Nephron (organoid): Measurements from ENCODE around the gene BCAP29.
A peak's percentile ranks its signal among the peaks of the same experiment; 100 is the strongest.
"Not testable (repeated sequence)": the region's sequence is repeated elsewhere in the genome, so short reads cannot be mapped to it uniquely, and the experiment has no call there.

Experiments used
- H3K27ac Mint-ChIP-seq, 3 experiments: 2 replicates each; pipeline ENCODE4 v1.8.0; 2020; ENCODE audit warnings: mixed read lengths in 3 of 3, mild to moderate bottlenecking in 2 of 3, moderate library complexity in 1 of 3
- H3K27me3 Mint-ChIP-seq: 2 replicates; pipeline ENCODE4 v1.8.0; 2021; ENCODE audit warnings: low read depth, mild to moderate bottlenecking, moderate library complexity, mixed read lengths
- H3K36me3 Mint-ChIP-seq: 2 replicates; pipeline ENCODE4 v1.8.0; 2020; ENCODE audit warnings: low read depth, mixed read lengths
- H3K4me1 Mint-ChIP-seq: 2 replicates; pipeline ENCODE4 v1.8.0; 2020; ENCODE audit warnings: mixed read lengths
- H3K4me3 Mint-ChIP-seq, 3 experiments: 2 replicates each; pipeline ENCODE4 v1.8.0; 2020; ENCODE audit warnings: mild to moderate bottlenecking in 3 of 3, mixed read lengths in 3 of 3, moderate library complexity in 2 of 3
- H3K9me3 Mint-ChIP-seq: 2 replicates; pipeline ENCODE4 v1.8.0; 2020; ENCODE audit warnings: mixed read lengths
- TF ChIP-seq, protein P1 (sequence below), 3 experiments: fragments of 200-600 bp; sonication (generic); IDR thresholded peaks; one replicate each; pipeline ENCODE4 v1.5.0; 2021; ENCODE audit warnings: antibody characterized with exemption in 3 of 3; ENCODE audit not compliant: unreplicated experiment in 3 of 3

Gene BCAP29, protein sequence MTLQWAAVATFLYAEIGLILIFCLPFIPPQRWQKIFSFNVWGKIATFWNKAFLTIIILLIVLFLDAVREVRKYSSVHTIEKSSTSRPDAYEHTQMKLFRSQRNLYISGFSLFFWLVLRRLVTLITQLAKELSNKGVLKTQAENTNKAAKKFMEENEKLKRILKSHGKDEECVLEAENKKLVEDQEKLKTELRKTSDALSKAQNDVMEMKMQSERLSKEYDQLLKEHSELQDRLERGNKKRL

DNA sequence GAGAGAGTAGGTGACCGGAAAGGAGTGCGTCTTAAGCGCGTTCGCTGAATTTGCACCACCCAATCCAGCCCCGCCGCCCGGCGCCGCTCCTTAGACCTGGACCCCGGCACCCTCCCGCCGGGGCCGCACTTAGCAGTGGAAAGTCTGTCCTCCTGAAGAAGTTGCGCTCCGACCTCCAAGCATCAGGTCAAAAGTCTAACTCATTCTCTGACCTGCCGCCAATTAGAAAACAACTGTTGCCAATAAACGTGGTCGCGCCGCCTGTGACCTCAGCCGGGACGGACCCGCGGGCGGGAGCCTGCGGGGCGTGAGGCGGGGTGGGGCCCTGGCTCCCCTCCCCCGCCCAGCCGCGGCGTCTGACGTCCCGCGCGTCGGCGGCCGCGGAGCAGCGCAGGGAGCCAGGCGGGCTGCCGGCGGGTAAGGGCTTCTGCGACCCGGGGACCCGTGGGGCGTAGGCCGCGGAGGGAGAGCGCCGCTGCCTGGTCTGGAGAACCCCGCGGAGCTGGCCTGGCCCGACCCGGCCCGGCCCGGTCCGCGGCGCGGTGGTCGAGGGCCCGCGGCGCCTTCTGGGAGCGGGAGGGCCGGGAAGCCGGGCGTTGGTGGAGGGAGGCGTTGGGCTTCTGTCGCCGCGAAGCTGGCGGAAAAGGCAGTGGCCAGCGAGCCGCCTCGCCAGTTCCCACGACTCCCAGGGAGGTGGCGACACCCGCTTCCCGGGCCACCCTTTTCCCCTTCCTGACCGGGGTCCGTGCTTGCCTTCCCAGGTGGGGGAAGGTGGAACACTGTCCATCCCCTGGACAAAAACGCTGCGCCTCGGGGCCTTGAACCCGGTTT lies at the start of gene BCAP29:
BCAP29 (plus strand) TSS at position 362 of the 831 bp plus-strand sequence. CDS start 527 bp downstream, outside the sequence.
- Mint-ChIP-seq H3K36me3 (peaks cover 15% of the 10 kb centered on the region), H3K4me3 (peak within 1 kb of the TSS; percentile 91 to 96 (median 93)), H3K27me3 (no peaks in the 10 kb centered on the region), H3K4me1 (peaks cover 18% of the 10 kb centered on the region), H3K9me3 (no peaks in the 10 kb centered on the region), H3K27ac (peak within 1 kb of the TSS; percentile 74 to 93 (median 86))
- TF ChIP-seq, protein P1, sequence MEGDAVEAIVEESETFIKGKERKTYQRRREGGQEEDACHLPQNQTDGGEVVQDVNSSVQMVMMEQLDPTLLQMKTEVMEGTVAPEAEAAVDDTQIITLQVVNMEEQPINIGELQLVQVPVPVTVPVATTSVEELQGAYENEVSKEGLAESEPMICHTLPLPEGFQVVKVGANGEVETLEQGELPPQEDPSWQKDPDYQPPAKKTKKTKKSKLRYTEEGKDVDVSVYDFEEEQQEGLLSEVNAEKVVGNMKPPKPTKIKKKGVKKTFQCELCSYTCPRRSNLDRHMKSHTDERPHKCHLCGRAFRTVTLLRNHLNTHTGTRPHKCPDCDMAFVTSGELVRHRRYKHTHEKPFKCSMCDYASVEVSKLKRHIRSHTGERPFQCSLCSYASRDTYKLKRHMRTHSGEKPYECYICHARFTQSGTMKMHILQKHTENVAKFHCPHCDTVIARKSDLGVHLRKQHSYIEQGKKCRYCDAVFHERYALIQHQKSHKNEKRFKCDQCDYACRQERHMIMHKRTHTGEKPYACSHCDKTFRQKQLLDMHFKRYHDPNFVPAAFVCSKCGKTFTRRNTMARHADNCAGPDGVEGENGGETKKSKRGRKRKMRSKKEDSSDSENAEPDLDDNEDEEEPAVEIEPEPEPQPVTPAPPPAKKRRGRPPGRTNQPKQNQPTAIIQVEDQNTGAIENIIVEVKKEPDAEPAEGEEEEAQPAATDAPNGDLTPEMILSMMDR (IDR thresholded peaks at IDR 0.05; ENCODE audit: unreplicated experiment in 3 of 3) = peak in 1 of 3 experiments; percentile 36

DNA sequence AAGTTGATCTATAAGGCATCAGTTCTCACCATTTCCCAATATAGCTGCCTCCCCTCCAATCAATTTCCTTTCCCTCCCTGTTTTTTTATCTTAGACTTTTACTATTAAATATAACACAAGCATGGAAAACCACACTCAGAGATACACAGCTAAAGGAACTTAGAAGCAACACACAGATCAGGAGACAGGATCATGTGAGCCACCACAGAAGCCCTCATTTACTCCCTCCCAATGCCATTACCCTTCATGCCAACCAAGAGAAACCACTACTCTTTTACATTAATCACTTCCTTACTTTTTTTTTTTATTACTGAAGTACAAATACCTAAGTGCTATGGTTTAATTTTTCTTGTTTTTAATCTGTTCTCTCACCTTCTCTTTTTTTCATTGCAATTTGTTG lies 49.3 kb upstream of the BCAP29 start:
- Mint-ChIP-seq H3K27me3 (no peaks in the 10 kb centered on the region), H3K9me3 (peaks cover 24% of the 10 kb centered on the region), H3K27ac (no peak overlapping the region), H3K4me1 (peaks cover 5% of the 10 kb centered on the region), H3K36me3 (peaks cover 43% of the 10 kb centered on the region), H3K4me3 (no peak overlapping the region)
- TF ChIP-seq, protein P1 (IDR thresholded peaks at IDR 0.05; ENCODE audit: unreplicated experiment in 3 of 3) = no peak

DNA sequence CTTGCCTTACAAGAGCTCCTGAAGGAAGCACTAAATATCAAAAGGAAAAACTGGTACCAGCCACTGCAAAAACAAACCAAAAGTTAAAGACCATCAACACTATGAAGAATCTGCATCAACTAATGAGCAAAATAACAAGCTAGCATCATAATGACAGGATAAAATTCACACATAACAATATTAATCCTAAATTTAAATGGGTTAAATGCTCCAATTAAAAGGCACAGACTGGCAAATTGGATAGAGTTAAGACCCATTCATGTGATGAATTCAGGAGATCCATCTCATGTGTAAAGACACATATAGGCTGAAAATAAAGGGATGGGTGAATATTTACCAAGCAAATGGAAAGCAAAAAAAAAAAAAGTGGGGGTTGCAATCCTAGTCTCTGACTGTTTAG lies 45.9 kb upstream of the BCAP29 start:
- Mint-ChIP-seq H3K27me3 (no peaks in the 10 kb centered on the region), H3K4me3 (no peak overlapping the region), H3K27ac (no peak overlapping the region), H3K9me3 (peaks cover 30% of the 10 kb centered on the region), H3K4me1 (peaks cover 5% of the 10 kb centered on the region), H3K36me3 (peaks cover 65% of the 10 kb centered on the region)
- TF ChIP-seq, protein P1 (IDR thresholded peaks at IDR 0.05; ENCODE audit: unreplicated experiment in 3 of 3) = no peak

DNA sequence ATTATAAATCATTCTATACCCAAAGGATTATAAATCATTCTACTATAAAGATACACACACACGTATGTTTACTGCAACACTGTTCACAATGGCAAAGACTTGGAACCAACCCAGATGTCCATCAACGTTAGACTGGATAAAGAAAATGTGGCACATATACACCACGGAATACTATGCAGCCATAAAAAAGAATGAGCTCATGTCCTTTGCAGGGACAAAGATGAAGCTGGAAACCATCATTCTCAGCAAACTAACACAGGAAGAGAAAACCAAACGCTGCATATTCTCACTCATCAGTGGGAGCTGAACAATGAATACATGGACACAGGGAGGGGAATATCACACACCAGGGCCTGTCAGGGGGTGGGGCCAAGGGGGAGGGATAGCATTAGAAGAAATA lies 42.8 kb upstream of the BCAP29 start:
- not testable (repeated sequence) for H3K27me3 Mint-ChIP-seq, H3K27ac Mint-ChIP-seq
- peaks cover 76% of the 10 kb centered on the region for H3K36me3 Mint-ChIP-seq

DNA sequence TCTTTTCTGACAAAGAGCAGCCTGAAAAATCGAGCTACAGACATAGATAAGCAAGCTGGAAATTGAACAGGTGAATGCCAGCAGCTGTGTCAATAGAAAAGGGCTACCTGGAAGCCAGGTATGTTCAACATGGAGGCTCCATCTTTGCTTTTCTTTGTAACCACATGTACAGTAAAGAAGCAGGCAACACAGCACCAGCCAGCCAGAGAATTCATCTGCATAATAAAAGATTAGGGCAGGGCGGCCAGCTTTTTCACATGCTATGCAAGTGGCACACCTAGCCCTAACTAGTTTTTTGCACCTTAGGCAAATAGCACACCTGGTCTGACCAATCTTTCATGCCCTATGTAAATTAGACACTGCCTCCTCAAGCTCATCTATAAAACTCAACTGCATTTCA lies 42.0 kb upstream of the BCAP29 start:
- peaks cover 32% of the 10 kb centered on the region for H3K9me3 Mint-ChIP-seq
- H3K27ac Mint-ChIP-seq = no peak overlapping the region
- no peak overlapping the region for H3K4me3 Mint-ChIP-seq
- H3K36me3 Mint-ChIP-seq = peaks cover 79% of the 10 kb centered on the region
- TF ChIP-seq, protein P1 (IDR thresholded peaks at IDR 0.05; ENCODE audit: unreplicated experiment in 3 of 3) = no peak
- no peaks in the 10 kb centered on the region for H3K27me3 Mint-ChIP-seq
- H3K4me1 Mint-ChIP-seq = peaks cover 5% of the 10 kb centered on the region

More for the DNA sequence above, 42.8 kb upstream of the BCAP29 start:
- H3K4me1 Mint-ChIP-seq, H3K4me3 Mint-ChIP-seq: not testable (repeated sequence)
- H3K9me3 Mint-ChIP-seq = peaks cover 30% of the 10 kb centered on the region

DNA sequence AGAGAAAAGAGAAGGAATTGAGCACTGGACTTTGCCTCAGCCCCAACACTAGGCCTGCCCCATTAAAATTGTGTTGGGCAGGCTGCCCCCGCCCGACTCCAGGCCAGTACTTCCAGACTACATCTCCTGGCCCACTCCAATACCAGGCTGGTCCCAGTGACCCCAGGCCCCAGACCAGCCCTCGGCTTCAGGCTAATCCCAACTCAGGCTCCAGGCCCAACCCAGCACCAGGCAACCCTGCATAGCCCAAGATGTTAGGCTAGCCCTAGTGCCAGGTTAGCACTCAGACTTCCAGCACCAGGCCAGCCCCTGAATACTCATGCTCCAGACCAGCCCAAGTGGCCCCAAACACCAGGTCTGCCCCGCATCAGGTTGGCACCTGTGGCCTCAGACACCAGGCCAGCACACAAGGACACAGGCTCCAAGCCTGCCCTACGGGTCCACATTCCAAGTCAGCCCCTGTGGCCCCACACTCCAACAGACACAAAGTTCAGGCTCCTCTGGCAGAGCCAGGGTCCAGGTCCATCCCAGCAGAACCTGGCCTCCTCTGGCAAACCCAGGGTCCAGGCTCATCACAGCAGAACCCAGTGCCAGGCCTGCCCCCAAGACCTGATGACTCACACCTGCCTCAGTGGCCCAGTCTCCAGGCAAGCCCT lies 36.6 kb upstream of the BCAP29 start:
- Mint-ChIP-seq H3K4me1 (no peaks in the 10 kb centered on the region), H3K36me3 (peaks cover 75% of the 10 kb centered on the region), H3K27me3 (no peaks in the 10 kb centered on the region), H3K27ac (no peak overlapping the region), H3K4me3 (no peak overlapping the region), H3K9me3 (peaks cover 28% of the 10 kb centered on the region)
- TF ChIP-seq, protein P1 (IDR thresholded peaks at IDR 0.05; ENCODE audit: unreplicated experiment in 3 of 3) = no peak
